Activated CD4-positive, alpha-beta T cell treated with anti-CD3 and anti-CD28 coated beads, Interleukin-2, amount 10 ng/mL, durations not matched to agents 24 days and 14 days (primary cell): ENCODE measurements around the gene ZNF512B. TPM values are rescaled to one million over a fixed set of nuclear protein-coding genes. Genes with fewer than 3 reads are reported as not detected.
"Not testable (repeated sequence)": the region's sequence is repeated elsewhere in the genome, so short reads cannot be mapped to it uniquely, and the experiment has no call there.

Source experiments
- DNase-seq: peaks from one replicate; pipeline ENCODE4 v3.0.0; 2022
- H3K27ac Mint-ChIP-seq: one replicate; pipeline ENCODE4 v1.8.0; 2022; ENCODE audit warnings: mild to moderate bottlenecking, mixed read lengths
- H3K27me3 Mint-ChIP-seq: one replicate; pipeline ENCODE4 v1.8.0; 2022; ENCODE audit warnings: mixed read lengths
- H3K36me3 Mint-ChIP-seq: one replicate; pipeline ENCODE4 v1.8.0; 2022; ENCODE audit warnings: low read depth, mild to moderate bottlenecking, mixed read lengths
- H3K4me1 Mint-ChIP-seq: one replicate; pipeline ENCODE4 v1.8.0; 2021; ENCODE audit warnings: mixed read lengths
- H3K4me3 Mint-ChIP-seq: one replicate; pipeline ENCODE4 v1.8.0; 2022; ENCODE audit warnings: mild to moderate bottlenecking, moderate library complexity, mixed read lengths
- H3K9me3 Mint-ChIP-seq: one replicate; pipeline ENCODE4 v1.8.0; 2021; ENCODE audit warnings: mixed read lengths
- intact Hi-C: fragments of 100-400 bp; cut with micrococcal nuclease; formaldehyde crosslinking; loops from one replicate; pipeline ENCODE4 v1.15.1; 2023
- total RNA-seq: library from RNA; stranded (reverse); gene quantifications from 2 replicates; pipeline ENCODE4 v1.2.3, GENCODE V29; 2022

ZNF512B gene
- 26.0 and 26.9 TPM in 2 replicates for total RNA-seq

DNA sequence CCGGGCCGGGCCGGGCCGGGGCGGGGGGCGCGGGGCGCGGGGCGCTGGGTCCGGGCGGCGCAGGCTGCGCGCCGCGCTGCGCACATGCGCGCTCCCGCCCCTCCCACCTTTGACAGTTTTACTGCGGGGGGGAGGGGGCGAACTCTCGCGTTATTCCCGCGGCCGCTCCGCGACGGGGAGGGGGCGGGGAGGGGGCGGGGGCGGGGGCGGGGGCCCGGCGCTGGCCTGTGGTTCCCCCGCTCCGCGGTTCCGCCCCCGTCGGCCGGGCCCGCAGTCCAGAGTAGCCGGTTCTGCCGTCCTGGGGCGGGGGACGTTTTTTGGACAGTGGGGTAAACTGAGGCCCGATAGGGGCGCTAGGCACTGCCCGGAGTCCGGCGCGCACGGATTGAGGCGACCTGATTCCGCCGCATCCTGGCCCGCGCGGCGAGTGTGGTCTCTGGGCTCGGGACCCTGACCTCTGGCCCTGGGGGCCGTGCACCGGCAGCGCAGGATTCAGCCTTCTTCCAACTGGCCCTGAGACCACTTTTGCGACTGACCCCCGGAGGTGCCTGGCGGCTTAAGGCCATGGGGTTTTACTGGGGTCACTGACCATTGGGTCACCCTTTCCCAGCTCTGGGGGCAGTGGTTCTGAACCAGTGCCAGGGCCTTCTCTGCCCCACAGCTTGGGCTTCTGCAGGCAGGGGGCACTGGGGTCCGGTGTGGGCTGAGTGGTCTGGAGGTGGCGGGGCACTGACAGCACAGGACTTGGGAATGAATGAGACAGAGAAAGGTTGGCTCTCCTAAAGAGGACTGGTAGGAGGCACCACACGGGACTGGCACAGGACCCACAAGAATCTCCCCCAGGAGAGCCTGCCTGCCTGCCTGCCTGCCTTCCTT is at the start of gene ZNF512B:
ZNF512B (minus strand) TSS at position 93 of the 876 bp plus-strand sequence. CDS start 1,980 bp downstream, outside the sequence.
- peak; percentile 91 for DNase-seq

GRCh38 chr20:64015635-64016034 is 45.9 kb upstream of the ZNF512B start:
- H3K36me3 Mint-ChIP-seq = peaks cover 54% of the 10 kb centered on the region
- peak overlapping the region; percentile 20 for H3K27ac Mint-ChIP-seq
- DNase-seq = no peak
- H3K4me3 Mint-ChIP-seq = no peak overlapping the region
- peaks cover 22% of the 10 kb centered on the region for H3K4me1 Mint-ChIP-seq
- intact Hi-C loops = no loop called here
- no peaks in the 10 kb centered on the region for H3K27me3 Mint-ChIP-seq
- no peaks in the 10 kb centered on the region for H3K9me3 Mint-ChIP-seq

More for the DNA sequence above, at the start of gene ZNF512B:
- peak within 1 kb of the TSS; percentile 89 for H3K27ac Mint-ChIP-seq
- intact Hi-C loops = loop anchor here (10.0 kb wide), 1 partner anchor 235 kb away; the partner anchor contains the start of genes LIME1 and SLC2A4RG
- H3K4me1 Mint-ChIP-seq = peaks cover 23% of the 10 kb centered on the region
- peaks cover 35% of the 10 kb centered on the region for H3K36me3 Mint-ChIP-seq
- no peaks in the 10 kb centered on the region for H3K9me3 Mint-ChIP-seq
- no peaks in the 10 kb centered on the region for H3K27me3 Mint-ChIP-seq
- peak within 1 kb of the TSS; percentile 88 for H3K4me3 Mint-ChIP-seq

- intact Hi-C loops, H3K27me3 Mint-ChIP-seq, DNase-seq, H3K9me3 Mint-ChIP-seq: not testable (repeated sequence)
- peak overlapping the region; percentile 55 for H3K4me3 Mint-ChIP-seq
- peak overlapping the region; percentile 94 for H3K27ac Mint-ChIP-seq
- peaks cover 61% of the 10 kb centered on the region for H3K36me3 Mint-ChIP-seq
- H3K4me1 Mint-ChIP-seq = peaks cover 38% of the 10 kb centered on the region
Observed at GRCh38 chr20:64012385-64013154, 42.8 kb upstream of the ZNF512B start.

DNA sequence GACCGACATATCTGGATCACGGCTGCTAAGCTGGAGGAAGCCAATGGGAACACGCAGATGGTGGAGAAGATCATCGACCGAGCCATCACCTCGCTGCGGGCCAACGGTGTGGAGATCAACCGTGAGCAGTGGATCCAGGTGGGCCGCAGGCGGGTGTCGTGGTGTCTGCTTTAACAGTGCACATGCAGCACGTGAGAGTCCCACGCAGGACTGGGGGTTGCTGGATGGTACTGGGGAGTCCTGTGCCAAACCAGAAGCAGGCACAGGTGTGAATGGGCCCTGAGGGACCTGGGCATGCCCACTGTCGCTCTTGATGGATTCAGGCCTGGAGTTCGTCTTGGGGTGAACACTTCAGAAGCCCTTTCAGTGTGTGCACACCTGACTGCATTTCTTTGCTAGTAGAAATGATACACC is 41.6 kb upstream of the ZNF512B start:
- Mint-ChIP-seq H3K36me3 (peaks cover 68% of the 10 kb centered on the region), H3K4me1 (peaks cover 38% of the 10 kb centered on the region), H3K9me3 (no peaks in the 10 kb centered on the region), H3K27me3 (no peaks in the 10 kb centered on the region), H3K27ac (peak overlapping the region; percentile 74), H3K4me3 (no peak overlapping the region)
- DNase-seq = peak; percentile 67
- intact Hi-C loops = no loop called here

DNA sequence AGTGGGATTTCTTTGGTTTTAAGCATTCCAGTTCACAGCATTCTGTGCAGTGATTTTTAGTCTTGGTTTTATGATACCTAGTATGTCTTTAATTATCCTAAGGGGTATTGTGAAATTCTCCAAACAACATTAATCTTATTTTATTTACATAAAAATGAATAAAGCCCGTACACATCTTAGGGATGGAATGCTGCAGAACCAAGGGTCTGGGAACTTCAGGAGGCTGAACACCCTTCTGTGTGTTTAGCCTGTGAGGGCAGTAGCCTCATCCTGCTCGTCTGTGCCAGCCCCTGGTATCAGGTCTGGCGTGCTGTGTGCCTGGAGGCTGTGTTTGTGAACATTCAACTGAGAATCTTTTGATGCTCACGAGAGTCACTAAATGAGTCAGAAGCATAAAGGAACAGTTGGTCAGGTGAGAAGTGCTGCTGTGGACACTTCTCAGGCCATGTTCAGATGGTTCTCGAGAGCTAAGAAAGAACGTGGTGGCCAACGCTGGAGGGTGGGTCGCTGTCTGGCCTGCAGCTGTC is 41.0 kb upstream of the ZNF512B start:
- peak; percentile 63 for DNase-seq
- no peaks in the 10 kb centered on the region for H3K27me3 Mint-ChIP-seq
- H3K36me3 Mint-ChIP-seq = peaks cover 70% of the 10 kb centered on the region
- peak overlapping the region; percentile 74 for H3K27ac Mint-ChIP-seq
- H3K4me1 Mint-ChIP-seq = peaks cover 38% of the 10 kb centered on the region
- intact Hi-C loops = no loop called here
- H3K9me3 Mint-ChIP-seq = no peaks in the 10 kb centered on the region
- no peak overlapping the region for H3K4me3 Mint-ChIP-seq

DNA sequence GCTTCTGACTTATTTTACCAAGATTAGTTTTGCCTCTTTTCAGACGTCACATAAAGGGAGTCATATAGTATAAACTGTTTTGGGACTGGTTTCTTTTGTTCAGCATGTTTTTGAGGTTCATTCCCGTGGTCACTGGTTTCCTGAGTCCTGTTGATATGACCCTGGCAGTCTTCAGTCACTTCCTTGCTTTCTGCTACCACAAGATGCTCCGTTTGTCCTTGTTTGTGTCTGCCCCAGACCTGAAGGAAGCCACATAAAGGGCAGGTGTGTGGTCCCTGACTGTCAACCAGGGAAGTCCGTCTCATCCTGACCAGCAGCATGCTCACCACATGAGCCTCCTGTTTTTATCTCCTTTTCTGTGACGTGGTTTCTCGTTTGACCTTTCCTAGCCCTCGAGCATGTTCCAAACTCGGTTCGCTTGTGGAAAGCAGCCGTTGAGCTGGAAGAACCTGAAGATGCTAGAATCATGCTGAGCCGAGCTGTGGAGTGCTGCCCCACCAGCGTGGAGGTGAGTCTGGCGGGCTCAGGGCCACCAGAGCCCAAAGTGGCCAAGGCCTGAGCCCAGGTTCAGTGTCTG is 40.2 kb upstream of the ZNF512B start:
- H3K27ac Mint-ChIP-seq = peak overlapping the region; percentile 52
- no peaks in the 10 kb centered on the region for H3K9me3 Mint-ChIP-seq
- H3K27me3 Mint-ChIP-seq = no peaks in the 10 kb centered on the region
- peaks cover 35% of the 10 kb centered on the region for H3K4me1 Mint-ChIP-seq
- peak overlapping the region; percentile 10 for H3K4me3 Mint-ChIP-seq
- intact Hi-C loops = no loop called here
- DNase-seq = peak; percentile 73
- H3K36me3 Mint-ChIP-seq = peaks cover 72% of the 10 kb centered on the region

GRCh38 chr20:64006902-64007301 is 37.2 kb upstream of the ZNF512B start:
- Mint-ChIP-seq H3K27ac (no peak overlapping the region), H3K4me3 (no peak overlapping the region), H3K4me1 (peaks cover 21% of the 10 kb centered on the region), H3K36me3 (peaks cover 77% of the 10 kb centered on the region), H3K27me3 (no peaks in the 10 kb centered on the region), H3K9me3 (no peaks in the 10 kb centered on the region)
- DNase-seq = no peak
- intact Hi-C loops = no loop called here

GRCh38 chr20:64006490-64006889 is 36.8 kb upstream of the ZNF512B start:
- Mint-ChIP-seq H3K27ac (no peak overlapping the region), H3K4me1 (peaks cover 22% of the 10 kb centered on the region), H3K36me3 (peaks cover 79% of the 10 kb centered on the region), H3K4me3 (no peak overlapping the region), H3K9me3 (no peaks in the 10 kb centered on the region), H3K27me3 (no peaks in the 10 kb centered on the region)
- DNase-seq = no peak
- intact Hi-C loops = no loop called here

- H3K27ac Mint-ChIP-seq = no peak overlapping the region
- H3K9me3 Mint-ChIP-seq = no peaks in the 10 kb centered on the region
- peaks cover 18% of the 10 kb centered on the region for H3K4me1 Mint-ChIP-seq
Observed at GRCh38 chr20:64005394-64005793, 35.7 kb upstream of the ZNF512B start.

DNA sequence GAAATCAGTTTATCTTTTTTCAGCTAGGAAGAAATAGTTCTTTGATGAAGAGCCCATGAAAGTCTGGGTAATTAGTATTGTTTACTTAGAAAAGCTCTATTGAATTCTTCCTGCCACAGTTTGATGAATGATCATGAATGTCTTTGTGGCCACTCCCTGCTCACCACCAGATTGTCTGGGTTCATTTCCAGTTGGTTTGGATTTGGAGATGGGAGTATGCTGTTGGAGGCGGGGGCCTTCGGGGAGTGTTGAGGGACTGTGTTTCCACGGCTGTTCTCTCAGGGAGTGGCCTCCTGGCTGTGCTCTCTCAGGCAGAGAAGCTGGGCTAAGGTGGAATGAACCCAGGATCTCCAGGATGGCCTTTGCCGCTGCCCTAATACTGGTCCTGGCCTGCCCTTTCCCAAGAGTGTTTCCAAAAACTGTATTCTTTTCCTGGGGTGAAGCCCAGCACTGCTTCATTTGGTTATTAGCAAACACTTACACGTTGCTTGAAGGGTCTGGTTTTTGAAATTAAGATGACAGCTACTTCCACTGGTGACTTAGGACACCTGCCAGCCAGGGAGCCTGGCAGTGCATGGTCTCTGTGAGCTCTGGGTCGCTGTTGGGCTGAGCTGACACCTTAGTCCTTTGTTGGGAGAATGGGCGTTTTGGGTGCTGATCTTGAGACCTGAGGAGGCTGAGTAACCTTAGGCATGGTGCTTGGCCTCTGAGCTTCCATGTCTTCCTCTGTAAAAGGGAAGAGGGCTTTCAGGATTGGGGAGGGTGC is 34.4 kb upstream of the ZNF512B start:
- no peaks in the 10 kb centered on the region for H3K9me3 Mint-ChIP-seq
- no peak overlapping the region for H3K4me3 Mint-ChIP-seq
- H3K27ac Mint-ChIP-seq = no peak overlapping the region
- peaks cover 71% of the 10 kb centered on the region for H3K36me3 Mint-ChIP-seq
- peaks cover 8% of the 10 kb centered on the region for H3K4me1 Mint-ChIP-seq
- intact Hi-C loops = no loop called here
- no peaks in the 10 kb centered on the region for H3K27me3 Mint-ChIP-seq
- DNase-seq = no peak

More at GRCh38 chr20:64005394-64005793, 35.7 kb upstream of the ZNF512B start:
- no peaks in the 10 kb centered on the region for H3K27me3 Mint-ChIP-seq
- peaks cover 76% of the 10 kb centered on the region for H3K36me3 Mint-ChIP-seq
- no peak overlapping the region for H3K4me3 Mint-ChIP-seq
- DNase-seq = no peak
- intact Hi-C loops = no loop called here

DNA sequence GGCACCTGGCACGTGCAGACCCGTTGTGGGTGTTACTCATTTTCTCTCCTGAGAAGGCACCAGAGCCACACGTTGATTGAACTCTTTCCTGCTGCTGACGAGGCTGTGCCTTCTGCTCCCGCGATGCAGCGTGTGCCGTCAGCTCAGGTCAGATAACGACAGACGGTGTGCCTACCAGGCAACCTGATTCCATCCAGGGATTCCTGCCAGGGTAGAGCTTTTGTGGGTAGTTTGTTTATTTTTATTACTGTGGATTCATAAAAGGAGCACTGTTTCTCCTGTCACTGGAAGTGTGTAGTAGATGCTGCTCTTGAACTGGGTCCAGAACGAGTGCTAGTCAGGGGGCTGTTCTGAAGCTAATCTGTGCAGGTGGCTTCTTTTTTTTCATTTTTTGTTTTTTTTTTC is 31.9 kb upstream of the ZNF512B start:
- no peak overlapping the region for H3K27ac Mint-ChIP-seq
- peaks cover 2% of the 10 kb centered on the region for H3K4me1 Mint-ChIP-seq
- no peaks in the 10 kb centered on the region for H3K27me3 Mint-ChIP-seq
- intact Hi-C loops = no loop called here
- no peak for DNase-seq
- peaks cover 63% of the 10 kb centered on the region for H3K36me3 Mint-ChIP-seq
- no peak overlapping the region for H3K4me3 Mint-ChIP-seq
- H3K9me3 Mint-ChIP-seq = no peaks in the 10 kb centered on the region

- H3K27ac Mint-ChIP-seq = no peak overlapping the region
- peaks cover 2% of the 10 kb centered on the region for H3K4me1 Mint-ChIP-seq
- no peak for DNase-seq
- no peak overlapping the region for H3K4me3 Mint-ChIP-seq
- peaks cover 62% of the 10 kb centered on the region for H3K36me3 Mint-ChIP-seq
- H3K9me3 Mint-ChIP-seq = no peaks in the 10 kb centered on the region
- intact Hi-C loops = no loop called here
- H3K27me3 Mint-ChIP-seq = no peaks in the 10 kb centered on the region
Observed at GRCh38 chr20:64000906-64001305, 31.2 kb upstream of the ZNF512B start.

- intact Hi-C loops = loop anchor here (5.0 kb wide), 1 partner anchor 139 kb away; no protein-coding TSS in a partner anchor
- peaks cover 43% of the 10 kb centered on the region for H3K4me1 Mint-ChIP-seq
- H3K4me3 Mint-ChIP-seq = peak overlapping the region; percentile 40
- no peak overlapping the region for H3K27ac Mint-ChIP-seq
- H3K9me3 Mint-ChIP-seq = no peaks in the 10 kb centered on the region
- DNase-seq = no peak
- no peaks in the 10 kb centered on the region for H3K27me3 Mint-ChIP-seq
- H3K36me3 Mint-ChIP-seq = peaks cover 44% of the 10 kb centered on the region
Observed at GRCh38 chr20:63982937-63983336, 13.2 kb upstream of the ZNF512B start.
